HG02642 (cell line): ENCODE results near the gene AQP6.

Source experiments
- ATAC-seq: cut with Tn5 transposase; IDR thresholded peaks from one replicate; pipeline ENCODE4 v1.9.1; 2021; ENCODE audit warnings: mild to moderate bottlenecking; ENCODE audit not compliant: unreplicated experiment, poor library complexity

The AQP6 gene

GRCh38 chr12:49972641-49973360, at the start of gene AQP6:
Gene AQP6 (plus strand): TSS chr12:49972947. CDS start chr12:49973174, 227 bp downstream.
- no peak for ATAC-seq

GRCh38 chr12:49923035-49923644, 49.6 kb upstream of the AQP6 start:
- no peak for ATAC-seq

GRCh38 chr12:49923880-49924556, 48.7 kb upstream of the AQP6 start:
- ATAC-seq, result no peak

GRCh38 chr12:49924628-49925246, 48.0 kb upstream of the AQP6 start:
- ATAC-seq, result no peak

GRCh38 chr12:49925433-49926204, 47.1 kb upstream of the AQP6 start:
- ATAC-seq, result no peak

GRCh38 chr12:49928471-49928870, 44.3 kb upstream of the AQP6 start:
- no peak for ATAC-seq

GRCh38 chr12:49929581-49929980, 43.2 kb upstream of the AQP6 start:
- no peak for ATAC-seq

GRCh38 chr12:49930515-49931288, 42.0 kb upstream of the AQP6 start:
- ATAC-seq, result no peak

GRCh38 chr12:49932023-49932422, 40.7 kb upstream of the AQP6 start:
- ATAC-seq, result no peak

- no peak for ATAC-seq
Observed at GRCh38 chr12:49932533-49933130, 40.1 kb upstream of the AQP6 start.

GRCh38 chr12:49933796-49934195, 39.0 kb upstream of the AQP6 start:
- no peak for ATAC-seq

GRCh38 chr12:49934505-49934904, 38.2 kb upstream of the AQP6 start:
- no peak for ATAC-seq

- ATAC-seq, result no peak
Observed at GRCh38 chr12:49936925-49937324, 35.8 kb upstream of the AQP6 start.

GRCh38 chr12:49937639-49938300, 35.0 kb upstream of the AQP6 start:
- no peak for ATAC-seq

- ATAC-seq, result no peak
Observed at GRCh38 chr12:49939307-49939706, 33.4 kb upstream of the AQP6 start.

- ATAC-seq, result no peak
Observed at GRCh38 chr12:49939707-49940106, 33.0 kb upstream of the AQP6 start.

GRCh38 chr12:49941556-49942511, 30.9 kb upstream of the AQP6 start:
- ATAC-seq, result no peak

GRCh38 chr12:49942512-49942893, 30.2 kb upstream of the AQP6 start:
- ATAC-seq, result no peak
